Loucy (cell line): ENCODE results near the gene RAPGEF1.

ENCODE experiments used
- EZH2phosphoT487 ChIP-seq: fragments of 200-600 bp; IDR thresholded peaks from 2 replicates; pipeline ENCODE4 v1.6.1; 2018; ENCODE audit warnings: antibody characterized with exemption, mild to moderate bottlenecking, moderate library complexity, borderline replicate concordance
- TF ChIP-seq, protein P1 (sequence below): fragments of 200-600 bp; sonication (generic); conservative IDR thresholded peaks from 2 replicates; pipeline ENCODE4 v1.5.1; 2014; ENCODE audit warnings: mild to moderate bottlenecking, antibody characterized with exemption, low read length

DNA sequence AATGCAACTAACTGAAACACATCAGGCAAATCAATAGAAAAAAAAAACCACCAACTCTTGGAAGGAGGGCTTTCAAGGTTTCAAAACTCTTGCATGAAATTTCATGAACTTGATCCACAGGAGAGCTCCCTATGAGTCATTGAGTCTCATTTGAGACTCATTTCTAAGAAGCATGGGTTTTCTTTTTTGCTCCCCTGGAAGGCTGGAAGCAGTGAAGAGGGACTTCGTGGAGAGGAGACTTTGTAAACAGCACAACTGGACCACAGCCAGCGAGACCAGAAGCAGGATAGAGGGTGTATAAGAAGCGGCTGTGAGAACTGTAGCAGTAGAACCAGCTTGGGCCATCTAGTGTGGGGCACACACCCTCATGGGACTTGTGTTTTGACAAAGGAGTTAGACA lies 41.2 kb upstream of the RAPGEF1 start:
- TF ChIP-seq, protein P1, sequence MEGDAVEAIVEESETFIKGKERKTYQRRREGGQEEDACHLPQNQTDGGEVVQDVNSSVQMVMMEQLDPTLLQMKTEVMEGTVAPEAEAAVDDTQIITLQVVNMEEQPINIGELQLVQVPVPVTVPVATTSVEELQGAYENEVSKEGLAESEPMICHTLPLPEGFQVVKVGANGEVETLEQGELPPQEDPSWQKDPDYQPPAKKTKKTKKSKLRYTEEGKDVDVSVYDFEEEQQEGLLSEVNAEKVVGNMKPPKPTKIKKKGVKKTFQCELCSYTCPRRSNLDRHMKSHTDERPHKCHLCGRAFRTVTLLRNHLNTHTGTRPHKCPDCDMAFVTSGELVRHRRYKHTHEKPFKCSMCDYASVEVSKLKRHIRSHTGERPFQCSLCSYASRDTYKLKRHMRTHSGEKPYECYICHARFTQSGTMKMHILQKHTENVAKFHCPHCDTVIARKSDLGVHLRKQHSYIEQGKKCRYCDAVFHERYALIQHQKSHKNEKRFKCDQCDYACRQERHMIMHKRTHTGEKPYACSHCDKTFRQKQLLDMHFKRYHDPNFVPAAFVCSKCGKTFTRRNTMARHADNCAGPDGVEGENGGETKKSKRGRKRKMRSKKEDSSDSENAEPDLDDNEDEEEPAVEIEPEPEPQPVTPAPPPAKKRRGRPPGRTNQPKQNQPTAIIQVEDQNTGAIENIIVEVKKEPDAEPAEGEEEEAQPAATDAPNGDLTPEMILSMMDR: no peak
- no peak for TF ChIP-seq EZH2phosphoT487
